Measurements from ENCODE around the gene OSER1.

OSER1 gene

DNA sequence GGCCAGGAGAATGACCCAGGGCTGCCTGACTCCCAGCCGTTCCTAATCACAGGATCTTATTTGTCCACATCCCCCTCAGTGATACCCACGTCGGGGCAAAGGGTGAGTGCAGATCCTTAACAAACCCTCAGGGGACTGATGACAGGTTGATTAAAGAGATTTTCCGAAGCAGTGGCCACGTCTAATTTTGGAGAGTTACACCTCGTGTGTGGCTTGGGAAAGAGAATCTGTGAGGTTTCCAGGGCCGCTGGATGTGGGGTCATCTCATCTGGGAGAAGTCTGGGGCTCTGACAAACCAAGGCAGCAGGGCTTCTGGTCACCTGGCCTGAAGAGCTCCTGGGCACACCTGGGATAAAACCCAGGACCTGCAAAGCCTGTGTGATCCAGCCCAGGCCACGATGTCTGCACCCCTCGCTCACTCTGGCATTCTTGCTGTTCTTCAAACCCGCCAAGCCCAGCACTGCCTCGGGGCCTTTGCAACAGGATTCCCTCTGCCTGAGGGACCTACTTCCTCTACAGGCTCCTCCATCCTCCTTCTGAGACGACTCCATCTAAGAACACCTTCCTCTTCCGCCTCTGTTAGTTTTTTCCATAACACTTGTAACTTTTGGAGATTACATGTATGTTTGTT, 28.3 kb downstream of the OSER1 start:
- no peaks in the 10 kb centered on the region for H3K4me1 ChIP-seq (ENCODE audit: insufficient read depth, low read length)
- H3K36me3 ChIP-seq (ENCODE audit: insufficient read depth, low read length) = no peaks in the 10 kb centered on the region
- H3K9ac ChIP-seq (ENCODE audit: low read depth, low read length) = no peak overlapping the region
- 0 out of 2 replicates have a peak, but pooled peaks cover 3% of the 10 kb centered on the region for H4K20me1 ChIP-seq (ENCODE audit: insufficient read depth, low read length)
- TF ChIP-seq, protein P1, sequence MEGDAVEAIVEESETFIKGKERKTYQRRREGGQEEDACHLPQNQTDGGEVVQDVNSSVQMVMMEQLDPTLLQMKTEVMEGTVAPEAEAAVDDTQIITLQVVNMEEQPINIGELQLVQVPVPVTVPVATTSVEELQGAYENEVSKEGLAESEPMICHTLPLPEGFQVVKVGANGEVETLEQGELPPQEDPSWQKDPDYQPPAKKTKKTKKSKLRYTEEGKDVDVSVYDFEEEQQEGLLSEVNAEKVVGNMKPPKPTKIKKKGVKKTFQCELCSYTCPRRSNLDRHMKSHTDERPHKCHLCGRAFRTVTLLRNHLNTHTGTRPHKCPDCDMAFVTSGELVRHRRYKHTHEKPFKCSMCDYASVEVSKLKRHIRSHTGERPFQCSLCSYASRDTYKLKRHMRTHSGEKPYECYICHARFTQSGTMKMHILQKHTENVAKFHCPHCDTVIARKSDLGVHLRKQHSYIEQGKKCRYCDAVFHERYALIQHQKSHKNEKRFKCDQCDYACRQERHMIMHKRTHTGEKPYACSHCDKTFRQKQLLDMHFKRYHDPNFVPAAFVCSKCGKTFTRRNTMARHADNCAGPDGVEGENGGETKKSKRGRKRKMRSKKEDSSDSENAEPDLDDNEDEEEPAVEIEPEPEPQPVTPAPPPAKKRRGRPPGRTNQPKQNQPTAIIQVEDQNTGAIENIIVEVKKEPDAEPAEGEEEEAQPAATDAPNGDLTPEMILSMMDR (IDR thresholded peaks at IDR 0.05; ENCODE audit: borderline replicate concordance, extremely low read depth, low read length, poor library complexity, severe bottlenecking) = no peak
- no peak for TF ChIP-seq EZH2 (IDR thresholded peaks at IDR 0.05; ENCODE audit: borderline replicate concordance, low read depth, low read length, severe bottlenecking)
- no peak overlapping the region for H3K27ac ChIP-seq (ENCODE audit: low read length)
- no peaks in the 10 kb centered on the region for H3K79me2 ChIP-seq (ENCODE audit: insufficient read depth, low read length)
- H2AFZ ChIP-seq (ENCODE audit: low read depth, low read length) = no peak overlapping the region
- no peaks in the 10 kb centered on the region for H3K9me3 ChIP-seq (ENCODE audit: insufficient read depth, low read length, severe bottlenecking)
- no peak for DNase-seq
- no peak for ATAC-seq (ENCODE audit: insufficient read depth, low read depth)
- H3K4me3 ChIP-seq (ENCODE audit: low read depth in 1 of 2, low read length in 2 of 2) = no peak overlapping the region
- no peak overlapping the region for H3K4me2 ChIP-seq (ENCODE audit: insufficient read depth, low read length)
- peaks cover 23% of the 10 kb centered on the region for H3K27me3 ChIP-seq (ENCODE audit: insufficient read depth, low read length, poor library complexity)

DNA sequence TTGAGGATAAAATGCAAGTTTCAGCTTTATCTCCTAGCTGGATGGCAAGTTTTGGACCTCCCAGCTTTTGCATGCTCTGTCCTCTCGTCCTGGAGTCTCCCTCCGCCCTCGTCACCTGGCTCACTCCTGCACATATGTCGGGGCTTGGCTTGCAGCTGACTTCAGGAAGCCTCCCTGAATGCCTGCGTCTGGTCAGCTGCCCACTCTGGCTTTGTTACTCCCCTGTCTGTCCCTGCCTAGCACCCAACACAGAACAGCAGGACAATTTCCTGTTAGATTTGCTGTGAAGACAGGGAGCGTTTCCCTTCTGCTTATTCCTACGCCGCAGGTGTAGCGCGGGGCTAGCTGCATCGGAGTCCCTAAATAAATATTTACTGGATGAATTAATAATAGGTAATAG, 29.0 kb downstream of the OSER1 start:
- Histone ChIP-seq H3K4me1 (ENCODE audit: insufficient read depth, low read length) (no peaks in the 10 kb centered on the region), H3K9ac (ENCODE audit: low read depth, low read length) (no peak overlapping the region), H2AFZ (ENCODE audit: low read depth, low read length) (no peak overlapping the region), H3K27ac (ENCODE audit: low read length) (no peak overlapping the region), H3K4me2 (ENCODE audit: insufficient read depth, low read length) (no peak overlapping the region), H3K27me3 (ENCODE audit: insufficient read depth, low read length, poor library complexity) (peaks cover 21% of the 10 kb centered on the region), H3K36me3 (ENCODE audit: insufficient read depth, low read length) (no peaks in the 10 kb centered on the region), H3K4me3 (ENCODE audit: low read depth in 1 of 2, low read length in 2 of 2) (no peak overlapping the region), H4K20me1 (ENCODE audit: insufficient read depth, low read length) (0 out of 2 replicates have a peak, but pooled peaks cover 3% of the 10 kb centered on the region), H3K79me2 (ENCODE audit: insufficient read depth, low read length) (no peaks in the 10 kb centered on the region), H3K9me3 (ENCODE audit: insufficient read depth, low read length, severe bottlenecking) (no peaks in the 10 kb centered on the region)
- no peak for DNase-seq
- ATAC-seq (ENCODE audit: insufficient read depth, low read depth) = no peak
- TF ChIP-seq, protein P1 (IDR thresholded peaks at IDR 0.05; ENCODE audit: borderline replicate concordance, extremely low read depth, low read length, poor library complexity, severe bottlenecking) = no peak
- TF ChIP-seq EZH2 (IDR thresholded peaks at IDR 0.05; ENCODE audit: borderline replicate concordance, low read depth, low read length, severe bottlenecking) = no peak

DNA sequence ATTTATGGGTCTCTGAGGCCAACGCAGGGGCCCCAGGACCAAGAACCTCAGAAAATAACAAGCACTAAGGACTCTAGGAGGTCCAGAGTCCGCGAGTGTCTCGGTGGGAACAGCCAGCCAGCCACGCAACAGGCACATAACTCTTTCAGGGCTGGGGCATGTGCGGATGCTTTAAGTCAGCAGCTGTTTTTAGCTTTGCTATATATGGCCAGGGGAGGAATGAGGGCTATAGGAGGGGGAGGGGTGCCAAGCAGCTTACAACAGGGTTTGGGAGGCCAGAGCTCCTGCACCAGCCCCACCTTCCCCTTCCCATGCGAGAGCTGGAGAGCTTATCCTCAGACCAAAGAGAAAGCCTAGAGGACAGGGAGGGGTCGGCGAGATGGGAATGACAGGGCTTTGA, 29.8 kb downstream of the OSER1 start:
- TF ChIP-seq EZH2 (IDR thresholded peaks at IDR 0.05; ENCODE audit: borderline replicate concordance, low read depth, low read length, severe bottlenecking) = no peak
- TF ChIP-seq, protein P1 (IDR thresholded peaks at IDR 0.05; ENCODE audit: borderline replicate concordance, extremely low read depth, low read length, poor library complexity, severe bottlenecking) = no peak
- H4K20me1 ChIP-seq (ENCODE audit: insufficient read depth, low read length) = 0 out of 2 replicates have a peak, but pooled peaks cover 3% of the 10 kb centered on the region
- ATAC-seq (ENCODE audit: insufficient read depth, low read depth) = no peak
- H3K27me3 ChIP-seq (ENCODE audit: insufficient read depth, low read length, poor library complexity) = peaks cover 21% of the 10 kb centered on the region
- no peak overlapping the region for H3K4me3 ChIP-seq (ENCODE audit: low read depth in 1 of 2, low read length in 2 of 2)
- H3K4me1 ChIP-seq (ENCODE audit: insufficient read depth, low read length) = no peaks in the 10 kb centered on the region
- no peak overlapping the region for H3K27ac ChIP-seq (ENCODE audit: low read length)
- H3K36me3 ChIP-seq (ENCODE audit: insufficient read depth, low read length) = no peaks in the 10 kb centered on the region
- no peaks in the 10 kb centered on the region for H3K79me2 ChIP-seq (ENCODE audit: insufficient read depth, low read length)
- DNase-seq = no peak
- H2AFZ ChIP-seq (ENCODE audit: low read depth, low read length) = no peak overlapping the region
- no peak overlapping the region for H3K4me2 ChIP-seq (ENCODE audit: insufficient read depth, low read length)
- no peaks in the 10 kb centered on the region for H3K9me3 ChIP-seq (ENCODE audit: insufficient read depth, low read length, severe bottlenecking)
- H3K9ac ChIP-seq (ENCODE audit: low read depth, low read length) = no peak overlapping the region
